ENCODE results near the gene EXOC4.
"Not testable (repeated sequence)": the region's sequence is repeated elsewhere in the genome, so short reads cannot be mapped to it uniquely, and the experiment has no call there.

Gene EXOC4

GRCh38 chr7:133278975-133279374, 26.1 kb downstream of the EXOC4 start:
- DNase-seq = not testable (repeated sequence)

DNA sequence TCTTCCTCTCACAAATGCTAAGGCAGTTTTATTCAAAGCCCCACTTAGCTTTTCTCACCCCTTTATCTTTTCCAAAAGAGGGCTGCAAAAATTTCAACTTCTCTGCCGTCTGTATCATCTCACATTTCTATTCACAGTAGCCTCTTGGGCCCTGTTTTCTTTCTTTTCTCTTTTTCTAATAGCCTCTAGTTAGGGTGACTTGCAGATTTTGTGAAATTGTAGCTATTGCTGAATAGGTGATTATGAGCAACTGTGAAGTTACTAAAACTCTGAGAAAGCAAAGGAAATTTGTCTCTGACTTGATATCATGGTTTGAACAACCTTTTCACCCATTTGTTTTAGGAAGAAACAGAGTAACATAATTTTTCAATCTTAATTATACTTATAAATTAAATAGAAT, 29.2 kb downstream of the EXOC4 start:
- no peak for DNase-seq

DNA sequence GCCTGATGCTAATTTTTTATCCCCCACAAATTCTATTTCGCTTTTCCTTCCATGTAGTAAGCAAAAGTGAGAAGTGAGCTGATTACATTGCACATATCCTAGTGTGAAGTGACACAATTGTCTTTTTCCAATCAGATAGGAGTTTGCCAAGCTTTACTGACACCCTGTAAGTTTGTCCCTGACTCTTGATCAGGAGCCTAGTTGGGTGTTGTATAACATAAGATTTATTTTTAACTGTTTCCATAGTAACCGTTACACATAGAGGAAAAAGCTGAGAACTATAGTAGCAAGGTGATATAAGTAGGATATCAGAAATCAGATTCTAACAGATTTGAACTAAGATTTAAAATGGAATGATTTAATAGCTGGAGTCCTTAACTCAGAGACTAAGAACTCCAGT, 31.2 kb downstream of the EXOC4 start:
- no peak for DNase-seq

DNA sequence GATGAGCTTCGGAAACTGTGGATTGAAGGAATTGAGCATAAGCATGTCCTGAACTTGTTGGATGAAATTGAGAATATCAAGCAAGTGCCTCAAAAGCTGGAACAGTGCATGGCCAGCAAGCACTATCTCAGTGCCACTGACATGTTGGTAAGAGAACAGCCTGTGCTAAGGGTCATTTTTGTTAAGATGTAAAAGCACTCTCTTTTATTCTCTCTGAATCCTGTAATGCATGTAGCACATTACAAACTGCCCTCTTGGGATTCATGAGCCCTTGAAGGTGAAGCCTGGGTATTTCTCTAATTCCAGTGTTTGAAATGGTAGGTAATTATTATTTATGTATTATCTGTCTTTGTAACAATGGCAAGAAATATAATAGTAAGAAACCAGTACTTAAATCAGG, 36.1 kb downstream of the EXOC4 start:
- DNase-seq = no peak

- DNase-seq = no peak
These were observed 37.2 kb downstream of the EXOC4 start for GRCh38 chr7:133290041-133290440.

GRCh38 chr7:133290676-133291333, 37.9 kb downstream of the EXOC4 start:
- no peak for DNase-seq

- DNase-seq = no peak
These were observed 39.8 kb downstream of the EXOC4 start for GRCh38 chr7:133292631-133293030.

GRCh38 chr7:133293384-133294160, 40.7 kb downstream of the EXOC4 start:
- no peak for DNase-seq

DNA sequence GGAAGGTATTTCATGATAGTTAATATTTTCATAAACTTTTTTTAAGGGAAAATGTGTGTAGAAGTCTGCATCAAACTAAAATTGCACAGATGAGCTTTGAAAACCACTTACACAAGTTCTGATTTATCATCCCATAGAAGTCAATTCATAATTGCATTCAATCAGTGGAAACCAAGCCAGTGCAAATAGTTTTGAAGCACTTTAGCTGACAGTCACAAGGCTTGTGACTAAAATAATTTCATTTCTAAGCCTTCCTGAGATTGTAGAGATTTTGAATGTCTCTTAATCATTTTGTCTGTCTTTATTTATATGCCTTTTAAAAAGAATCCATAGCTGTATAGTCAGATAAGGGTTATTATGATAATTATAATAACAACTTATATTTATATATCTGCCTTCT, 41.4 kb downstream of the EXOC4 start:
- no peak for DNase-seq

DNA sequence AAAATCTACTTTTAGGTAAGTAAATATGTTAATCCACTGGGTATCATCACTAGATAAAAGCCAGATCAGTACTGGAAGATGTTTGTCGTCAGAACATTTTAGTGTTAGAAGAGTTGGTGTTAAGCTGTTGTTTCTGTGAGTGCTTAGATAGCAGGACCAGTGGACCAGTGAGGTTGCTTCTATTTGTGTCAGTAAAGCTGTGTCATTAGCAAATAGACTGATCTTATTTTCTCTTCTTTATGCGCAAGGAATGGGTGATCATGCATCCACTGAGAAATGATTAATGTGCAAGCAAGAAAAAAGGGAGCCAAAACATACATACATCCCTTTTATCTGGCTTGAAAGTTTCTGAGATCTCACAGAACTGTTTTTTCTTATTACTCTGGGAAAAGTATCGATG, 42.6 kb downstream of the EXOC4 start:
- DNase-seq = no peak

DNA sequence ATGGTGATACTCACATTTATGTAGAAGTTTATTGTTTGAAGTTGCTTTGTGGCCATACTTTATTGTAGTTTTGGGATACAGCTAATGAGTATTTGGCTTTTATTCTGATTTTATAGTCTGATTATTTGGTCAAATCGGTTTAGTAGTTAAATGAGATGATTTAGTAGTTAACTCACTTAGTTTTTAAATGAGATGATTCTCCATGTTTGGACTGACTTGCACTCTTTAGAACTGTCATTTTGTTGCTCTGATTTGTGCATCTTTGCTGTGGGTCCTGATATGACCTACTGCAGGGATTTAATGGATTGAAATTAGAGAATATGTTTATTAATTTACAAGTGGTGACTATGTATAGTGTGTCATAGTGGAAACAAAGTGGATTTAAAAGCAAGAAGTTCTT, 44.2 kb downstream of the EXOC4 start:
- no peak for DNase-seq

GRCh38 chr7:133298080-133298479, 45.2 kb downstream of the EXOC4 start:
- peak; percentile 49 for DNase-seq

DNA sequence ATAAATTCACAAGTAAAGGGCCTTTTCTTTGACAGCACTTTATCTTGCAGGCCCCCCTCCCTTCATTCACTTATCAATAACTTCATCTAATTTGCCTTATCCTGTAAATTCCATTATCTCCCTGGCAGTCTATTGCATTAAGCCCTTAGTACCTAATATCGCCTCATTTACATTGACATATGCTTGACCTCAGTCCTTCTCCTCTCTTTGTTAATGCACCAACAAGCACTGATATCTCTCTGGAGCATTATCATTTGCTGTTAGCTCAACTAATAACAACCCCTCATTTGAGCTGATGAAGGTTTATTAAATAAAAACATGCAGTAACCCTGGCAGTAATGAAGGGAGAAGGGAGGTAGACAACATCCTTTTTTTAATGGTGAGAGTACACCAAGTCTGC, 46.8 kb downstream of the EXOC4 start:
- no peak for DNase-seq

- DNase-seq = no peak
These were observed 47.2 kb downstream of the EXOC4 start for GRCh38 chr7:133300088-133300487.

GRCh38 chr7:133300811-133301210, 47.9 kb downstream of the EXOC4 start:
- no peak for DNase-seq

DNA sequence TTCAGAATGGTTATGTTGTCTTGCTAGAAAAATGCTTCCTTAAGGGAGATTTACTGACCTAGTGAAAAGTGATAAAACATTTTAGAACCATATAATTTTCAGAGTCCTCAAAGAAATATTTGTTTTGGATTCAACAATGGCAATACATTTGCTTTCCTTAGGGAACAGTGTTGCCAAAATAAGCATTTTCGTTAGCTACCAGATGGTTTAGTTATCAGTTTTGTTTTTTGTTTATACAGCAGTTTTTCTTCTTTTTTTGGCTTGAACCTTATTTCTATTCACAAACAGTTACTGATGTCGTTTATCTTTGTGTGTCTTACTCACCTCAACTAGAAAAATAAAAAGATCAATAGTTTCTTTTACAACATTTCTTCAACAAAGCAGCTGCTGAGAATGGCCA, 48.6 kb downstream of the EXOC4 start:
- no peak for DNase-seq

DNA sequence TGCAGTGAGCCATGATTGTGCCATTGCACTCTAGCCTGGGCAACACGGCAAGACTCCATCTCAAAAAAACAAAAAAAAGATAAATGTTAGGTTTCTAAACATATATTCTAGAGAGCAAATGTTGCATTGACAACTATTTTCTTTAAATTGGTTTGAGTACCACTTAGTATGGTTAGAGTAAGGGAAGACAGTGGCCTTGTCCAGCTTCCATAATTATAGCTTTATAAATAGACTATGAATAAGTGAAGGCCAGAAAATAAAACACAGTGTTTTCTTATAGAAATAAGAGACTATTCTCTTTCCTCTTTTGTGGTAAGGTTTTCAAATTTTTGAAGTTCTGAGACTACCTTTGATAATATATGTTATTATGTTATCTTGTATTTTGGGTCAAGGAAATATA, 50.5 kb downstream of the EXOC4 start:
- DNase-seq = no peak

DNA sequence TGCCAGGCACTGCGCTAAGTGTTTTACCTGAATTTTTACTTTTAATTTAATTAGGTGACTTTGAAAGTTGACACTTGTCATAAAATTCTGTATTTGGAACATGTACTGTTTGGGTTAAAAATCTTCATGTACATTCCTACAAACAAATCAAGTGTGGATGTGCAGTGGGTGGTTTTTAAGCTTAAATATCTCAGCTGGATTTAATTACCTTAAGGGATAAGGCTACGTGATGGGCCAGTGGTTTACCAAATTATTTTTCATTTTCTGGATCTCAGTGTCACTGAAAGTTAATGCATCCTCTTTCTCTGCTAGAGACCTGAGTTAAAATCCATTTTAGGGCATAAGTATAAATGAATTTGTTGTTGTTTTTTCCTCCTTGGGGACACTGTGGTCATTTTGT, 51.1 kb downstream of the EXOC4 start:
- no peak for DNase-seq

- no peak for DNase-seq
These were observed 56.5 kb downstream of the EXOC4 start for GRCh38 chr7:133309333-133309732.

- DNase-seq = no peak
These were observed 57.5 kb downstream of the EXOC4 start for GRCh38 chr7:133310232-133310862.

- no peak for DNase-seq
These were observed 60.7 kb downstream of the EXOC4 start for GRCh38 chr7:133313575-133313974.

GRCh38 chr7:133314084-133314483, 61.2 kb downstream of the EXOC4 start:
- no peak for DNase-seq

DNA sequence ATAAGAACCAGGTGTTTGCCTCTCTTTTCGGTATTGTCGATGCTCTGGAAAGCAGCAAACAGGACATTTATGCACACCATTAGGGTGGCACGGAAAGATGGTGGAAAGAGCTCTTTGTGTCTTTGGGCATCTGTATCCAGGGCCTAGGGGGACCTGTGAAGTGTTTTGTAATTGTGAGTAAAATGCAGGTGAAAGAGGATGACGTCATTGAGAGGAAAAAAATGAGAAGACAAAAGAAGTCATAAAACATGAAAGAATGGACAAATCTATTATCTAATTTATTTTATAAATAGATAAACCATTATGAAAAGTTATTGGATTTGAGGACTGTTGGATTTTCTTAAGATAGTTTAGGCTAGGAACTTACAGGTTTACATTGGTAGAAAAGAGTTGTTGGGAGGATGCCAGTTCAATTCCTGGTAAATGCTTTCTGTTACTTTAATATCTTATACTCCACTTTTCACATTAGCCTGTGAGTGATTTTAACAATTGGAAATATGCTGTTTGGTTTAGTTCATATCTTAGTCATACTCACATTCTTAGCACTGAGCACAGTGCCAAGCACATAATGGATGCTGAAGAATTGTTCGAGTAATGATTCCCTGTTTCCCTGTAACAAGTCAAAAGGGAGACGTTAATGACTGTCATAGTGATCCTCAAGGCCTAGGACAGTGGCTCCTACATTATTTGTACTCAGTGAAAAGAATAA, 62.6 kb downstream of the EXOC4 start:
- no peak for DNase-seq

DNA sequence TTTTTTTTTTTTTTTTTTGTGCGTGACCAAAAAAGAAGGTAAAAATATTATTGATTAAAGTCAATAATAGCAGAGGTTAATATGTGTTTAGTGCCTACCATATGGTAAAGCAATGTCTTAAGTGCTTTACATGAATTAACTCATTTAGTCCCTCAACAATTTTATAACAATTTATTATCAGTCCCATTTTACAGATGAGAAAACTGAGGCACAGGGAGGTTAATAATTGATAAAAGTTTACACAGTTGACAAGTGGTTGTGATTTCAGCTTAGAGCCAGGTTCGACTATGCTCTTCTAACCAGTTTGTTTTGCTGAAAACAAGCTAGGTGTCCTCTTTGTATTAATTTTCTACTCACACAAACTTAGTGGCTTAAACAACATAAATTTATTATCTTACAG, 67.0 kb downstream of the EXOC4 start:
- DNase-seq = no peak
